Measurements from ENCODE around the gene LNX1. TPM values are rescaled to one million over a fixed set of nuclear protein-coding genes. Genes with fewer than 3 reads are reported as not detected.

LNX1 gene
- total RNA-seq, 1 experiment from 2014 or later, result 1.7 TPM

DNA sequence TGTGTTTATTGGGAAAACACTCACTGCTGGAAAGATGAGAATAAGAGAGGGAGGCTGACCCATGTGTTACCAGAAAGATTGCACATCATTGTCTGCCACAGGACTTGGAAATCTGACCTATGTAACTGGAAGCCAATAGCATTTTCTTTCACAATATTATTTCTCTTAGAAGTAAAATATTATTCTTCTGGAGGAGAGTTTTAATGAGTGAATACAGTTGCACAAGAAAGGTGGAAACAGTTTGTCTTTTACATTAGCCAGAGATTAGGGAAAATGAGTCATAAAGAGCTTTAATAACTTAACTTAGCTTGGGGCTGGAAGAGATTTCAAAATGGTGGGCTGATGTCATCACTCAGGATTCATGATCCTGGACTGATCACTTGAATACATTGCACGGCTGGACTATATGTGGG is 31.5 kb upstream of the LNX1 start:
- Histone ChIP-seq H3K18ac (ENCODE audit: insufficient read length, low read depth, low read length) (no peak overlapping the region), H4K20me1 (ENCODE audit: control insufficient read depth, insufficient read depth, insufficient read length) (no peaks in the 10 kb centered on the region), H3K23me2 (ENCODE audit: insufficient read length, low read depth, low read length, poor library complexity, severe bottlenecking) (no peaks in the 10 kb centered on the region), H2BK12ac (ENCODE audit: insufficient read length, low read depth, low read length) (no peak overlapping the region), H3K79me1 (ENCODE audit: insufficient read depth, low read depth, low read length, poor library complexity, severe bottlenecking) (no peaks in the 10 kb centered on the region), H3K27ac (ENCODE audit: insufficient read length, low read depth, low read length) (no peak overlapping the region), H3K9ac (ENCODE audit: extremely low read depth, insufficient read length, low read length) (no peak overlapping the region), H2AFZ (ENCODE audit: low read length) (no peak overlapping the region), H2BK20ac (ENCODE audit: low read depth, low read length, poor library complexity, severe bottlenecking) (no peak overlapping the region), H3K23ac (ENCODE audit: insufficient read length, low read depth, low read length) (no peak overlapping the region), H3K4me1 (ENCODE audit: insufficient read depth, low read length) (0 out of 2 replicates have a peak, but pooled peaks cover 2% of the 10 kb centered on the region), H3K14ac (ENCODE audit: insufficient read depth, low read length) (no peak overlapping the region), H2AK5ac (ENCODE audit: insufficient read length, low read length) (no peak overlapping the region), H3T11ph (ENCODE audit: low read length) (no peak overlapping the region), H2BK15ac (ENCODE audit: low read depth, low read length) (no peak overlapping the region), H4K91ac (ENCODE audit: insufficient read length, low read depth, low read length) (no peak overlapping the region), H2BK5ac (ENCODE audit: insufficient read length, low read length) (no peak overlapping the region), H3K79me2 (ENCODE audit: insufficient read depth, low read length) (no peaks in the 10 kb centered on the region), H3K9me3 (ENCODE audit: control insufficient read depth, low read depth, low read length) (no peaks in the 10 kb centered on the region), H3K56ac (ENCODE audit: insufficient read length, low read depth, low read length) (no peak overlapping the region), H2BK120ac (ENCODE audit: low read depth, low read length, poor library complexity, severe bottlenecking) (no peak overlapping the region), H3K27me3 (ENCODE audit: insufficient read depth, low read length) (no peaks in the 10 kb centered on the region), H3K4me2 (ENCODE audit: insufficient read depth, insufficient read length, low read length) (no peak overlapping the region), H4K5ac (ENCODE audit: insufficient read length, low read depth, low read length) (no peak overlapping the region), H3K4ac (ENCODE audit: low read depth, low read length) (no peak overlapping the region), H4K8ac (replicated peaks; ENCODE audit: insufficient read length, low read depth, low read length) (no peak overlapping the region)
- WGBS (ENCODE audit: extremely low coverage, insufficient read length, low lambda C conversion rate), result no CpG with 5 or more reads among the region's 1 CpG
- H3K27me3 Mint-ChIP-seq (ENCODE audit: low read depth), result no peaks in the 10 kb centered on the region; the same call in 1 of the 2 replicates
- DNase-seq, result no peak
- TF ChIP-seq, protein P1, sequence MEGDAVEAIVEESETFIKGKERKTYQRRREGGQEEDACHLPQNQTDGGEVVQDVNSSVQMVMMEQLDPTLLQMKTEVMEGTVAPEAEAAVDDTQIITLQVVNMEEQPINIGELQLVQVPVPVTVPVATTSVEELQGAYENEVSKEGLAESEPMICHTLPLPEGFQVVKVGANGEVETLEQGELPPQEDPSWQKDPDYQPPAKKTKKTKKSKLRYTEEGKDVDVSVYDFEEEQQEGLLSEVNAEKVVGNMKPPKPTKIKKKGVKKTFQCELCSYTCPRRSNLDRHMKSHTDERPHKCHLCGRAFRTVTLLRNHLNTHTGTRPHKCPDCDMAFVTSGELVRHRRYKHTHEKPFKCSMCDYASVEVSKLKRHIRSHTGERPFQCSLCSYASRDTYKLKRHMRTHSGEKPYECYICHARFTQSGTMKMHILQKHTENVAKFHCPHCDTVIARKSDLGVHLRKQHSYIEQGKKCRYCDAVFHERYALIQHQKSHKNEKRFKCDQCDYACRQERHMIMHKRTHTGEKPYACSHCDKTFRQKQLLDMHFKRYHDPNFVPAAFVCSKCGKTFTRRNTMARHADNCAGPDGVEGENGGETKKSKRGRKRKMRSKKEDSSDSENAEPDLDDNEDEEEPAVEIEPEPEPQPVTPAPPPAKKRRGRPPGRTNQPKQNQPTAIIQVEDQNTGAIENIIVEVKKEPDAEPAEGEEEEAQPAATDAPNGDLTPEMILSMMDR (conservative IDR thresholded peaks at IDR 0.05), result no peak
- H3K36me3 Mint-ChIP-seq (ENCODE audit: insufficient read depth in 1 of 3, low read depth in 3 of 3), result no peaks in the 10 kb centered on the region; a peak in 1 of 7 replicates
- no peaks in the 10 kb centered on the region; a peak in 2 of 5 replicates for H3K9me3 Mint-ChIP-seq
- H3K27ac Mint-ChIP-seq, result no peak overlapping the region
- peaks cover 8 to 10% of the 10 kb centered on the region in 2 experiments for H3K4me1 Mint-ChIP-seq
- H3K4me3 Mint-ChIP-seq, result no peak overlapping the region
